Measurements from ENCODE around the gene USH2A. TPM values are rescaled to one million over a fixed set of nuclear protein-coding genes. Genes with fewer than 3 reads are reported as not detected.

USH2A gene
- polyA plus RNA-seq, 1 donor from 2014 or later = 0.17 TPM

DNA sequence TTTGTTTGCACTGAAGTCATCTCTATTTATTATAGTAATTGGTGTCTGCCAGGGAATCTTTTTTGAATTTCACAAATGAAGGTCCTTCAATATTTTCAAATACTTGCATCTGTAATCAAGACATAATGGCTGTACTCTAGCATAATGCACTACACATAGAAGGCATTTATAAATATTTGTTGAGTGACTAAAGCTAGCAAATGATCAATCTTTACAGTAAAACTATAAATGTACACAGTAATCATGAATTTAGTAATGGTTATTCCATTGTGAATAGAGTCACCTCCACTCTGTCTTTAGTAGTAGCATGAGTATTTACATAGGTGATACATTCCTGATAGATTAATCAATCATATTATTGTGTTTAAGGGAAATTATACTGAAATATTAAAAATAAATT, 119.6 kb downstream of the USH2A start:
- Histone ChIP-seq H3K27me3 (ENCODE audit: insufficient read depth, low read depth, low read length) (no peaks in the 10 kb centered on the region), H3K9me3 (ENCODE audit: low read length) (no peaks in the 10 kb centered on the region), H3K9ac (ENCODE audit: low read length) (no peak overlapping the region), H3K4me3 (ENCODE audit: low read length) (no peak overlapping the region), H3K4me2 (ENCODE audit: low read length) (no peak overlapping the region), H3K79me2 (replicated peaks; ENCODE audit: insufficient read depth, low read length) (no peaks in the 10 kb centered on the region), H3K36me3 (ENCODE audit: insufficient read depth, low read length) (no peaks in the 10 kb centered on the region), H4K20me1 (ENCODE audit: insufficient read depth) (no peaks in the 10 kb centered on the region), H3K27ac (ENCODE audit: low read length) (no peak overlapping the region), H3F3A (ENCODE audit: insufficient read depth, low read length, poor library complexity, severe bottlenecking) (no peaks in the 10 kb centered on the region), H3K9me2 (ENCODE audit: insufficient read depth, low read length) (no peaks in the 10 kb centered on the region), H2AFZ (ENCODE audit: low read depth, low read length) (no peak overlapping the region)
- TF ChIP-seq EP300 (conservative IDR thresholded peaks at IDR 0.05; ENCODE audit: poor library complexity, severe bottlenecking) (no peak), POLR2AphosphoS5 (IDR thresholded peaks at IDR 0.05) (no peak), MXI1 (conservative IDR thresholded peaks at IDR 0.05; ENCODE audit: poor library complexity, severe bottlenecking) (no peak), TAF1 (IDR thresholded peaks at IDR 0.05; ENCODE audit: low read depth) (no peak), SMC3 (conservative IDR thresholded peaks at IDR 0.05; ENCODE audit: poor library complexity) (no peak), RAD21 (conservative IDR thresholded peaks at IDR 0.05) (no peak), EZH2 (IDR thresholded peaks at IDR 0.05; ENCODE audit: borderline replicate concordance, insufficient read depth, low read length, poor library complexity, severe bottlenecking) (no peak)
- TF ChIP-seq, protein P1, sequence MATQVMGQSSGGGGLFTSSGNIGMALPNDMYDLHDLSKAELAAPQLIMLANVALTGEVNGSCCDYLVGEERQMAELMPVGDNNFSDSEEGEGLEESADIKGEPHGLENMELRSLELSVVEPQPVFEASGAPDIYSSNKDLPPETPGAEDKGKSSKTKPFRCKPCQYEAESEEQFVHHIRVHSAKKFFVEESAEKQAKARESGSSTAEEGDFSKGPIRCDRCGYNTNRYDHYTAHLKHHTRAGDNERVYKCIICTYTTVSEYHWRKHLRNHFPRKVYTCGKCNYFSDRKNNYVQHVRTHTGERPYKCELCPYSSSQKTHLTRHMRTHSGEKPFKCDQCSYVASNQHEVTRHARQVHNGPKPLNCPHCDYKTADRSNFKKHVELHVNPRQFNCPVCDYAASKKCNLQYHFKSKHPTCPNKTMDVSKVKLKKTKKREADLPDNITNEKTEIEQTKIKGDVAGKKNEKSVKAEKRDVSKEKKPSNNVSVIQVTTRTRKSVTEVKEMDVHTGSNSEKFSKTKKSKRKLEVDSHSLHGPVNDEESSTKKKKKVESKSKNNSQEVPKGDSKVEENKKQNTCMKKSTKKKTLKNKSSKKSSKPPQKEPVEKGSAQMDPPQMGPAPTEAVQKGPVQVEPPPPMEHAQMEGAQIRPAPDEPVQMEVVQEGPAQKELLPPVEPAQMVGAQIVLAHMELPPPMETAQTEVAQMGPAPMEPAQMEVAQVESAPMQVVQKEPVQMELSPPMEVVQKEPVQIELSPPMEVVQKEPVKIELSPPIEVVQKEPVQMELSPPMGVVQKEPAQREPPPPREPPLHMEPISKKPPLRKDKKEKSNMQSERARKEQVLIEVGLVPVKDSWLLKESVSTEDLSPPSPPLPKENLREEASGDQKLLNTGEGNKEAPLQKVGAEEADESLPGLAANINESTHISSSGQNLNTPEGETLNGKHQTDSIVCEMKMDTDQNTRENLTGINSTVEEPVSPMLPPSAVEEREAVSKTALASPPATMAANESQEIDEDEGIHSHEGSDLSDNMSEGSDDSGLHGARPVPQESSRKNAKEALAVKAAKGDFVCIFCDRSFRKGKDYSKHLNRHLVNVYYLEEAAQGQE (IDR thresholded peaks at IDR 0.05; ENCODE audit: borderline replicate concordance) = no peak
- TF ChIP-seq, protein P2, sequence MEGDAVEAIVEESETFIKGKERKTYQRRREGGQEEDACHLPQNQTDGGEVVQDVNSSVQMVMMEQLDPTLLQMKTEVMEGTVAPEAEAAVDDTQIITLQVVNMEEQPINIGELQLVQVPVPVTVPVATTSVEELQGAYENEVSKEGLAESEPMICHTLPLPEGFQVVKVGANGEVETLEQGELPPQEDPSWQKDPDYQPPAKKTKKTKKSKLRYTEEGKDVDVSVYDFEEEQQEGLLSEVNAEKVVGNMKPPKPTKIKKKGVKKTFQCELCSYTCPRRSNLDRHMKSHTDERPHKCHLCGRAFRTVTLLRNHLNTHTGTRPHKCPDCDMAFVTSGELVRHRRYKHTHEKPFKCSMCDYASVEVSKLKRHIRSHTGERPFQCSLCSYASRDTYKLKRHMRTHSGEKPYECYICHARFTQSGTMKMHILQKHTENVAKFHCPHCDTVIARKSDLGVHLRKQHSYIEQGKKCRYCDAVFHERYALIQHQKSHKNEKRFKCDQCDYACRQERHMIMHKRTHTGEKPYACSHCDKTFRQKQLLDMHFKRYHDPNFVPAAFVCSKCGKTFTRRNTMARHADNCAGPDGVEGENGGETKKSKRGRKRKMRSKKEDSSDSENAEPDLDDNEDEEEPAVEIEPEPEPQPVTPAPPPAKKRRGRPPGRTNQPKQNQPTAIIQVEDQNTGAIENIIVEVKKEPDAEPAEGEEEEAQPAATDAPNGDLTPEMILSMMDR (IDR thresholded peaks at IDR 0.05; ENCODE audit: poor library complexity, severe bottlenecking) = no peak

DNA sequence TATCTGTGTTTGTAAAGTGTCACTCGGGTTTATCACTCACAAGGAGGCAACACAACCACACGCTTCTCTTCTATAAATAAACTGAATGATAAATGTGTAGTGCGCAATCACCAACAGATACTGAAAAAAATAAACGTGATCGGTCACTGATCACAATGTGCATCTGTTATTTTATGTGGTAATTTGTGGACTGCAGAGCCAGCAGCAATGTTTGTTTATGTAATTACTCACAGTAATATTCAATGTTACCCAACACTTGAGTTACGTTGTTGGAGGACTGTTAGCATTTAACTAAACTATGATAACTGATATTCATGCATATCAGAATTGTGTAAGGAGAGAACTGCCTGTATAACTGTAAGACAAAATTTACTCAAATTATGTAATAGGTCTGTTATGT, 129.6 kb downstream of the USH2A start:
- TF ChIP-seq, protein P1 (IDR thresholded peaks at IDR 0.05; ENCODE audit: borderline replicate concordance) = no peak
- no peak for TF ChIP-seq RAD21 (conservative IDR thresholded peaks at IDR 0.05)
- no peak for TF ChIP-seq POLR2AphosphoS5 (IDR thresholded peaks at IDR 0.05)
- TF ChIP-seq EP300 (conservative IDR thresholded peaks at IDR 0.05; ENCODE audit: poor library complexity, severe bottlenecking) = no peak
- TF ChIP-seq SMC3 (conservative IDR thresholded peaks at IDR 0.05; ENCODE audit: poor library complexity) = no peak
- TF ChIP-seq, protein P2 (IDR thresholded peaks at IDR 0.05; ENCODE audit: poor library complexity, severe bottlenecking) = no peak
- TF ChIP-seq MXI1 (conservative IDR thresholded peaks at IDR 0.05; ENCODE audit: poor library complexity, severe bottlenecking) = no peak
- Histone ChIP-seq H3K9me3 (ENCODE audit: low read length) (no peaks in the 10 kb centered on the region), H3K9ac (ENCODE audit: low read length) (no peak overlapping the region), H3K27ac (ENCODE audit: low read length) (no peak overlapping the region), H3K36me3 (ENCODE audit: insufficient read depth, low read length) (no peaks in the 10 kb centered on the region), H3K4me2 (ENCODE audit: low read length) (no peak overlapping the region), H3F3A (ENCODE audit: insufficient read depth, low read length, poor library complexity, severe bottlenecking) (no peaks in the 10 kb centered on the region), H3K79me2 (replicated peaks; ENCODE audit: insufficient read depth, low read length) (no peaks in the 10 kb centered on the region), H2AFZ (ENCODE audit: low read depth, low read length) (no peak overlapping the region), H3K27me3 (ENCODE audit: insufficient read depth, low read depth, low read length) (no peaks in the 10 kb centered on the region), H3K9me2 (ENCODE audit: insufficient read depth, low read length) (no peaks in the 10 kb centered on the region), H4K20me1 (ENCODE audit: insufficient read depth) (no peaks in the 10 kb centered on the region), H3K4me3 (ENCODE audit: low read length) (no peak overlapping the region)
